Heart left ventricle (tissue), 16 donors: Measurements from ENCODE around the gene OPCML. TPM values are rescaled to one million over a fixed set of nuclear protein-coding genes. Genes with fewer than 3 reads are reported as not detected.

ENCODE experiments used
- ATAC-seq, 4 donors: fragments of 200-7000 bp; cut with Tn5 transposase; one replicate each; pipeline ENCODE4 v1.9.1; 2020 to 2022; ENCODE audit warnings: moderate library complexity in 4 of 4, mild to moderate bottlenecking in 3 of 4, moderate number of reproducible peaks in 1 of 4
- DNase-seq, 5 donors: peaks; one replicate each; pipeline ENCODE4 v3.0.0-alpha.2; 2020
- H3K27ac ChIP-seq, 12 donors: fragments of 200-600 bp; sonication (generic) in 4 of 12; one replicate each; pipeline versions ENCODE4 v1.5.0 to v1.8.0; 2016 to 2022; ENCODE audit warnings: mild to moderate bottlenecking in 2 of 12
- H3K27me3 ChIP-seq, 9 donors: fragments of 200-600 bp; sonication (generic) in 2 of 9; one replicate each; pipeline versions ENCODE4 v1.5.1 to v1.8.0; 2016 to 2022; ENCODE audit warnings: mild to moderate bottlenecking in 3 of 9
- H3K36me3 ChIP-seq, 9 donors: fragments of 200-600 bp; sonication (generic) in 2 of 9; one replicate each; pipeline versions ENCODE4 v1.5.0 to v1.8.0; 2018 to 2022; ENCODE audit warnings: mild to moderate bottlenecking in 2 of 9
- H3K4me1 ChIP-seq, 12 donors: fragments of 200-600 bp; sonication (generic) in 4 of 12; one replicate each; pipeline versions ENCODE4 v1.5.0 to v1.8.0; 2016 to 2022; ENCODE audit warnings: mild to moderate bottlenecking in 3 of 12
- H3K4me3 ChIP-seq, 12 donors: fragments of 200-600 bp; sonication (generic) in 4 of 12; one replicate each; pipeline versions ENCODE4 v1.5.0 to v1.8.0; 2017 to 2022; ENCODE audit warnings: mild to moderate bottlenecking in 9 of 12, moderate library complexity in 4 of 12
- H3K9me3 ChIP-seq, 12 donors: fragments of 200-600 bp; sonication (generic) in 4 of 12; one replicate each; pipeline versions ENCODE4 v1.5.0 to v1.8.0; 2016 to 2022; ENCODE audit warnings: mild to moderate bottlenecking in 1 of 12
- CTCF ChIP-seq, 12 donors: fragments of 200-600 bp; sonication (generic) in 4 of 12; IDR thresholded peaks; one replicate each; pipeline versions ENCODE4 v1.5.0 to v1.8.0; 2018 to 2022; ENCODE audit warnings: antibody characterized with exemption in 12 of 12, mild to moderate bottlenecking in 5 of 12
- POLR2A ChIP-seq, 2 donors: fragments of 450-650 bp; IDR thresholded peaks; one replicate each; pipeline ENCODE4 v1.6.1; 2017; ENCODE audit warnings: antibody characterized with exemption in 2 of 2, mild to moderate bottlenecking in 2 of 2, moderate library complexity in 2 of 2
- WGBS, 4 donors: extraction: QIAGEN DNeasy Blood & Tissue Kit in 2 of 4; methylation state at CpG; one replicate each; pipeline versions ENCODE4 v1.1.5 to v1.1.7; 2013 to 2018; 5-methylcytosine and 5-hydroxymethylcytosine counted together
- intact Hi-C, 10 donors: fragments of 100-400 bp; cut with DNase I; formaldehyde crosslinking; loops; one replicate each; pipeline versions ENCODE4 v1.11.1 to v1.14.2; 2022
- polyA plus RNA-seq, 2 donors: library from polyadenylated mRNA; stranded (reverse); fragments of 200-250 nt; gene quantifications; one replicate each; pipeline ENCODE4 v1.2.3, GENCODE V29; 2013
- total RNA-seq, 9 donors: library from RNA; depleted of rRNA in 2 of 9; stranded (reverse); fragments of >200 nt in 2 of 9; fragmentation: NEBNext Ultra II Directional in 3 of 9; extraction: Animal tissue kit (Norgen Biotek cat#: 25700) in 3 of 9; gene quantifications; one replicate each; pipeline versions ENCODE4 v1.1.0 to v1.2.4, GENCODE V29; 2016 to 2023
- donor health status: ischemic (EF 13 %, LVEDD 7.1; RV severe dilation, severe dysfunction).
- donor health status: healthy with polysubstance abuse.
- donor health status: DM: no; HTN: yes; CAD: no.
- donor health status: DM: no; HTN: no; CAD: no.
- donor health status: ischemic (EF 25% LVEDD 6.9; RV normal size, moderate dysfunction).
- donor health status: ischemic (EF 25% LVEDD 5.7; RV mildly dilated, moderate dysfunction).
- donor health status: healthy.
- donor health status: DM: yes; HTN: yes; CAD: no.
- donor health status: ischemic (EF 35%, LVEDD 5.7; RV mildly dilated, moderate dysfunction).
- donor health status: nonischemic (EF 11% LVEDD 7.7; RV severe dilation, severe dysfunction).
- donor health status: DM: yes; HTN: yes; CAD: no.
- donor health status: PGD.
- donor health status: ischemic (EF 29% LVEDD 5.4; RV normal size, mild dysfunction).
- donor health status: nonischemic (EF 23%, LVEDD 6.1; RV moderate dilation, normal function).

The OPCML gene
- total and polyA plus RNA-seq, 11 donors: 0.04 to 1.3 (median 0.23) TPM; not detected in 3

- Histone ChIP-seq H3K4me3 (no peak overlapping the region), H3K9me3 (no peaks in the 10 kb centered on the region), H3K36me3 (no peaks in the 10 kb centered on the region), H3K4me1 (peaks cover 0 to 4% (median 0%) of the 10 kb centered on the region in 12 donors), H3K27me3 (no peaks in the 10 kb centered on the region), H3K27ac (no peak overlapping the region)
- 92 to 98% (median 94%) methylated on average over 6 of the region's 6 CpGs for WGBS, 4 donors
- no peak for TF ChIP-seq CTCF (IDR thresholded peaks at IDR 0.05)
- no peak for TF ChIP-seq POLR2A (IDR thresholded peaks at IDR 0.05)
- no peak for ATAC-seq
- no peak for DNase-seq
- intact Hi-C loops: no loop called here
Measured at GRCh38 chr11:132913295-132913694, 619.0 kb downstream of the OPCML start.

- ATAC-seq (no peak), DNase-seq (no peak)
- no peak overlapping the region for H3K4me3 ChIP-seq
- H3K27ac ChIP-seq: no peak overlapping the region
- no peaks in the 10 kb centered on the region for H3K36me3 ChIP-seq
- 21 to 27% (median 26%) methylated on average over 7 of the region's 7 CpGs for WGBS, 4 donors
- intact Hi-C loops: no loop called here
- TF ChIP-seq CTCF (IDR thresholded peaks at IDR 0.05) (no peak), POLR2A (IDR thresholded peaks at IDR 0.05) (no peak)
- H3K9me3 ChIP-seq: no peaks in the 10 kb centered on the region
- no peaks in the 10 kb centered on the region for H3K27me3 ChIP-seq
- peaks cover 0 to 4% (median 0%) of the 10 kb centered on the region in 12 donors for H3K4me1 ChIP-seq
Measured at GRCh38 chr11:132911186-132911585, 621.1 kb downstream of the OPCML start.

GRCh38 chr11:132910011-132910760, 622.1 kb downstream of the OPCML start:
- intact Hi-C loops: no loop called here
- WGBS, 4 donors: 74 to 81% (median 79%) methylated on average over 18 of the region's 18 CpGs

More at GRCh38 chr11:132910011-132910760, 622.1 kb downstream of the OPCML start:
- ATAC-seq (no peak), DNase-seq (no peak)
- H3K4me3 ChIP-seq: no peak overlapping the region
- H3K9me3 ChIP-seq: no peaks in the 10 kb centered on the region
- H3K4me1 ChIP-seq: peaks cover 0 to 4% (median 0%) of the 10 kb centered on the region in 12 donors
- no peak overlapping the region for H3K27ac ChIP-seq
- TF ChIP-seq CTCF (IDR thresholded peaks at IDR 0.05) (no peak), POLR2A (IDR thresholded peaks at IDR 0.05) (no peak)
- no peaks in the 10 kb centered on the region for H3K27me3 ChIP-seq
- no peaks in the 10 kb centered on the region for H3K36me3 ChIP-seq
